Esophagus muscularis mucosa (tissue), 3 donors: ENCODE measurements around the gene UBASH3B.

Source experiments
- EP300 ChIP-seq: sonication (generic); formaldehyde crosslinking; IDR thresholded peaks from one replicate; pipeline ENCODE4 v1.6.1; 2017; ENCODE audit warnings: antibody characterized with exemption
- TF ChIP-seq, protein P1 (sequence below), 3 experiments: fragments of 200-600 bp in 2 of 3; fragments of 450-650 bp in 1 of 3; sonication (generic) in 2 of 3; IDR thresholded peaks; one replicate each; pipeline ENCODE4 v1.5.1; 2017 to 2019; ENCODE audit warnings: antibody characterized with exemption in 3 of 3, mild to moderate bottlenecking in 2 of 3, moderate library complexity in 1 of 3

DNA sequence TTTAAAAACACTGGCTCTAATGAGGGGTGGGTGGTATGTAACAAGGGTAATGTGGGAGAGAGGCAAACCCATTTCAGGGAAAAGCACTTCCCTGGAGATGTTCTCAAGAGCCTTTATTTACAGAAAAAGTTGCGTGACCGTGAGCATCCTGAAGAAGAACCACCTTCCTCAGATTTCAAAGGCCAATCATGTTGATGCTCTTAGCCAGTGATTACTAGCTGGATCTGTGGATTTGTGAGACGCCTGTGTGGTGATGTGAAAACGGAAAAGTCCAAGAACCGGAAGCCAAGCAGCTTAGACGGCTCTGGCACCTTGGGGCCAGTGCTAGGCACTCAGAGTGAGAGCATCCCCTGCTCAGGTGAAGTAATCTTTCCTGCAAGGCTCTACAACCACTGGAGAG, 12.6 kb upstream of the UBASH3B start:
- no peak for TF ChIP-seq EP300
- TF ChIP-seq, protein P1, sequence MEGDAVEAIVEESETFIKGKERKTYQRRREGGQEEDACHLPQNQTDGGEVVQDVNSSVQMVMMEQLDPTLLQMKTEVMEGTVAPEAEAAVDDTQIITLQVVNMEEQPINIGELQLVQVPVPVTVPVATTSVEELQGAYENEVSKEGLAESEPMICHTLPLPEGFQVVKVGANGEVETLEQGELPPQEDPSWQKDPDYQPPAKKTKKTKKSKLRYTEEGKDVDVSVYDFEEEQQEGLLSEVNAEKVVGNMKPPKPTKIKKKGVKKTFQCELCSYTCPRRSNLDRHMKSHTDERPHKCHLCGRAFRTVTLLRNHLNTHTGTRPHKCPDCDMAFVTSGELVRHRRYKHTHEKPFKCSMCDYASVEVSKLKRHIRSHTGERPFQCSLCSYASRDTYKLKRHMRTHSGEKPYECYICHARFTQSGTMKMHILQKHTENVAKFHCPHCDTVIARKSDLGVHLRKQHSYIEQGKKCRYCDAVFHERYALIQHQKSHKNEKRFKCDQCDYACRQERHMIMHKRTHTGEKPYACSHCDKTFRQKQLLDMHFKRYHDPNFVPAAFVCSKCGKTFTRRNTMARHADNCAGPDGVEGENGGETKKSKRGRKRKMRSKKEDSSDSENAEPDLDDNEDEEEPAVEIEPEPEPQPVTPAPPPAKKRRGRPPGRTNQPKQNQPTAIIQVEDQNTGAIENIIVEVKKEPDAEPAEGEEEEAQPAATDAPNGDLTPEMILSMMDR (IDR thresholded peaks at IDR 0.05) = no peak
